Caco-2 (cell line): ENCODE data around the gene PNRC2. TPM values are rescaled to one million over a fixed set of nuclear protein-coding genes. Genes with fewer than 3 reads are reported as not detected.

Experiments used
- BruUV-seq: library from RNA; stranded (reverse); fragments of 400-500 nt; replicated peaks from 2 replicates; lab custom pipeline; 2021; lab: Mats Ljungman, UMichigan
- CTCF ChIA-PET: fragments of 300-600 bp; sonication (Branson Sonifier 250); formaldehyde crosslinking; loops from one replicate; lab custom pipeline; 2022; ENCODE audit warnings: antibody characterized with exemption; lab: Charles Lee
- POLR2A ChIA-PET: fragments of 300-600 bp; sonication (Branson Sonifier 250); formaldehyde crosslinking; loops from one replicate; lab custom pipeline; 2022; ENCODE audit warnings: antibody characterized with exemption; lab: Charles Lee
- DNase-seq, 2 experiments: peaks; one replicate each; pipeline versions ENCODE4 v3.0.0 to v3.0.0-alpha.2; 2020 to 2022
- H3K27me3 ChIP-seq: replicated peaks from 2 replicates; pipeline ENCODE4 v1.6.0; 2011; ENCODE audit warnings: low read length; ENCODE audit not compliant: control insufficient read depth, insufficient read depth
- H3K36me3 ChIP-seq: 2 replicates; pipeline ENCODE4 v1.5.1; 2011; ENCODE audit warnings: low read length; ENCODE audit not compliant: control insufficient read depth, insufficient read depth
- H3K4me1 ChIP-seq: fragments of 250-450 bp; sonication (Bioruptor Pico); 2 replicates; pipeline ENCODE4 v1.5.1; 2020; ENCODE audit warnings: mild to moderate bottlenecking
- H3K4me3 ChIP-seq: 2 replicates; pipeline ENCODE4 v1.5.1; 2011; ENCODE audit warnings: low read depth, mild to moderate bottlenecking, control low read depth, low read length
- H3K9me3 ChIP-seq: fragments of 250-450 bp; sonication (Bioruptor Pico); 2 replicates; pipeline ENCODE4 v1.5.1; 2020; ENCODE audit warnings: mild to moderate bottlenecking, moderate library complexity
- H3K27ac Mint-ChIP-seq: one replicate; pipeline ENCODE4 v1.8.0; 2022; ENCODE audit warnings: mixed read lengths; ENCODE audit not compliant: unreplicated experiment
- H3K27me3 Mint-ChIP-seq: one replicate; pipeline ENCODE4 v1.8.0; 2022; ENCODE audit warnings: mixed read lengths; ENCODE audit not compliant: insufficient read depth, unreplicated experiment
- H3K36me3 Mint-ChIP-seq: one replicate; pipeline ENCODE4 v1.8.0; 2022; ENCODE audit warnings: mild to moderate bottlenecking, mixed read lengths; ENCODE audit not compliant: insufficient read depth, unreplicated experiment
- H3K4me1 Mint-ChIP-seq: one replicate; pipeline ENCODE4 v1.8.0; 2022; ENCODE audit warnings: low read depth, mixed read lengths; ENCODE audit not compliant: unreplicated experiment
- H3K4me3 Mint-ChIP-seq: one replicate; pipeline ENCODE4 v1.8.0; 2022; ENCODE audit warnings: mild to moderate bottlenecking, moderate library complexity, mixed read lengths; ENCODE audit not compliant: unreplicated experiment
- H3K9me3 Mint-ChIP-seq: one replicate; pipeline ENCODE4 v1.8.0; 2022; ENCODE audit warnings: mixed read lengths; ENCODE audit not compliant: unreplicated experiment
- intact Hi-C: fragments of 100-400 bp; cut with micrococcal nuclease; formaldehyde crosslinking; loops from one replicate; pipeline ENCODE4 v1.10.0; 2022; ENCODE audit not compliant: unreplicated experiment
- total RNA-seq: library from RNA; stranded (reverse); gene quantifications from 2 replicates; pipeline ENCODE4 v1.2.3, GENCODE V29; 2022
- TF ChIP-seq, protein P1 (sequence below), 2 experiments: fragments of 200-600 bp in 1 of 2; IDR thresholded peaks; 1 replicate in 1 of 2; 2 replicates in 1 of 2; pipeline versions ENCODE4 v1.5.1 to v1.8.0; 2011 to 2022; ENCODE audit warnings: antibody characterized with exemption in 1 of 2, control low read depth in 1 of 2, inconsistent platforms in 1 of 2, low read depth in 1 of 2, low read length in 1 of 2, mild to moderate bottlenecking in 1 of 2, moderate library complexity in 1 of 2; ENCODE audit not compliant: insufficient read depth in 1 of 2, severe bottlenecking in 1 of 2, unreplicated experiment in 1 of 2

The PNRC2 gene
- total RNA-seq, 1 experiment from 2014 or later: 89.8 TPM

GRCh38 chr1:23979387-23979880 is 19.8 kb downstream of the PNRC2 start:
- no peak for DNase-seq
- intact Hi-C loops: no loop called here

GRCh38 chr1:23979881-23980727 is 20.5 kb downstream of the PNRC2 start, which contains the start of gene SRSF10:
SRSF10 (minus strand) TSS chr1:23980327; CDS start chr1:23980255, 72 bp downstream.
- peak within 1 kb of the TSS; percentile 86 for H3K27ac Mint-ChIP-seq
- intact Hi-C loops: loop anchor here (1.0 to 2.0 kb wide), 2 partner anchors 21 to 41 kb away; partner anchors contain the start of gene PNRC2
- peaks cover 30% of the 10 kb centered on the region for H3K4me1 ChIP-seq
- TF ChIP-seq, protein P1, sequence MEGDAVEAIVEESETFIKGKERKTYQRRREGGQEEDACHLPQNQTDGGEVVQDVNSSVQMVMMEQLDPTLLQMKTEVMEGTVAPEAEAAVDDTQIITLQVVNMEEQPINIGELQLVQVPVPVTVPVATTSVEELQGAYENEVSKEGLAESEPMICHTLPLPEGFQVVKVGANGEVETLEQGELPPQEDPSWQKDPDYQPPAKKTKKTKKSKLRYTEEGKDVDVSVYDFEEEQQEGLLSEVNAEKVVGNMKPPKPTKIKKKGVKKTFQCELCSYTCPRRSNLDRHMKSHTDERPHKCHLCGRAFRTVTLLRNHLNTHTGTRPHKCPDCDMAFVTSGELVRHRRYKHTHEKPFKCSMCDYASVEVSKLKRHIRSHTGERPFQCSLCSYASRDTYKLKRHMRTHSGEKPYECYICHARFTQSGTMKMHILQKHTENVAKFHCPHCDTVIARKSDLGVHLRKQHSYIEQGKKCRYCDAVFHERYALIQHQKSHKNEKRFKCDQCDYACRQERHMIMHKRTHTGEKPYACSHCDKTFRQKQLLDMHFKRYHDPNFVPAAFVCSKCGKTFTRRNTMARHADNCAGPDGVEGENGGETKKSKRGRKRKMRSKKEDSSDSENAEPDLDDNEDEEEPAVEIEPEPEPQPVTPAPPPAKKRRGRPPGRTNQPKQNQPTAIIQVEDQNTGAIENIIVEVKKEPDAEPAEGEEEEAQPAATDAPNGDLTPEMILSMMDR (IDR thresholded peaks at IDR 0.05; ENCODE audit: insufficient read depth in 1 of 2, low read depth in 1 of 2, low read length in 1 of 2, severe bottlenecking in 1 of 2, unreplicated experiment in 1 of 2): peak in 1 of 2 experiments; percentile 14
- H3K36me3 ChIP-seq: no peaks in the 10 kb centered on the region; the same call in 1 of the 2 replicates
- H3K4me1 Mint-ChIP-seq: peaks cover 7% of the 10 kb centered on the region
- peaks cover 42% of the 10 kb centered on the region for H3K36me3 Mint-ChIP-seq
- no peaks in the 10 kb centered on the region for H3K9me3 ChIP-seq
- no peaks in the 10 kb centered on the region for H3K27me3 Mint-ChIP-seq
- DNase-seq: peak; percentile 95 to 98
- peak within 1 kb of the TSS; percentile 80 for H3K4me3 ChIP-seq
- no peaks in the 10 kb centered on the region for H3K9me3 Mint-ChIP-seq
- CTCF ChIA-PET: interaction anchor here (1.2 kb wide), 1 partner anchor 48 kb away, joined by 5 read pairs; no protein-coding TSS in a partner anchor
- peak within 1 kb of the TSS; percentile 93 for H3K4me3 Mint-ChIP-seq
- POLR2A ChIA-PET: interaction anchor here (0.6 to 1.5 kb wide), 10 partner anchors 16 to 172 kb away, joined by 3 to 10 read pairs (median 4); partner anchors contain the start of gene PNRC2
- no peaks in the 10 kb centered on the region for H3K27me3 ChIP-seq
- no TSS peak for BruUV-seq

More at GRCh38 chr1:23979387-23979880, 19.8 kb downstream of the PNRC2 start:
- Histone ChIP-seq H3K9me3 (no peaks in the 10 kb centered on the region), H3K36me3 (no peaks in the 10 kb centered on the region; the same call in 1 of the 2 replicates), H3K4me3 (peak overlapping the region; percentile 80), H3K4me1 (peaks cover 30% of the 10 kb centered on the region), H3K27me3 (no peaks in the 10 kb centered on the region)
- Mint-ChIP-seq H3K27ac (peak overlapping the region; percentile 86), H3K9me3 (no peaks in the 10 kb centered on the region), H3K4me1 (peaks cover 7% of the 10 kb centered on the region), H3K27me3 (no peaks in the 10 kb centered on the region), H3K4me3 (peak overlapping the region; percentile 93), H3K36me3 (peaks cover 49% of the 10 kb centered on the region)
- ChIA-PET CTCF (interaction anchor here (0.7 kb wide), 1 partner anchor 134 kb away, joined by 5 read pairs; no protein-coding TSS in a partner anchor), POLR2A (interaction anchor here (0.6 to 1.5 kb wide), 5 partner anchors 15 to 172 kb away, joined by 3 to 10 read pairs (median 7); partner anchors contain the start of gene PNRC2)
- TF ChIP-seq, protein P1 (IDR thresholded peaks at IDR 0.05; ENCODE audit: insufficient read depth in 1 of 2, low read depth in 1 of 2, low read length in 1 of 2, severe bottlenecking in 1 of 2, unreplicated experiment in 1 of 2): no peak
- BruUV-seq: TSS peak; percentile 28

DNA sequence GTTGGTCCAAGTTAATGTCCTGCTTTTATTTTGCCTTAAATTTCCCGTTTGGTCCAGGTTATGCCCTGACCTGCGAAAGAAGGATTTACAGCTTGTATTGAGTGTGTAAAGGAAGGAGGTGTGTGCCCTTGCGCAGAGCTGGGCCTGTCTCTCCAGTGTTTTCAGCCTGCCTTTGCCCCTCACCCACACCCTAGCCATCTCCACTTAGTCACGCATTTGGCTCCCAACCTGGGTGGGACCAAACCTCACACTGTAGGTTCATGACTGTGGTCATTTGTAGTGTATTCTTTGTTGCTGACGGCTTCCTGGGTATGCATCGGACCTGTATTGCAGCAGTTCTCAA is 21.1 kb downstream of the PNRC2 start:
- Mint-ChIP-seq H3K27ac (peak overlapping the region; percentile 86), H3K4me3 (peak overlapping the region; percentile 93), H3K36me3 (peaks cover 42% of the 10 kb centered on the region), H3K9me3 (no peaks in the 10 kb centered on the region), H3K4me1 (peaks cover 7% of the 10 kb centered on the region), H3K27me3 (no peaks in the 10 kb centered on the region)
- Histone ChIP-seq H3K9me3 (no peaks in the 10 kb centered on the region), H3K4me3 (peak overlapping the region; percentile 22), H3K36me3 (no peaks in the 10 kb centered on the region; the same call in 1 of the 2 replicates), H3K4me1 (peaks cover 30% of the 10 kb centered on the region), H3K27me3 (no peaks in the 10 kb centered on the region)
- peak; percentile 40 to 69 for DNase-seq
- TSS peak; percentile 100 for BruUV-seq
- intact Hi-C loops: loop anchor here (1.0 to 2.0 kb wide), 2 partner anchors 21 to 40 kb away; partner anchors contain the start of gene PNRC2
- TF ChIP-seq, protein P1 (IDR thresholded peaks at IDR 0.05; ENCODE audit: insufficient read depth in 1 of 2, low read depth in 1 of 2, low read length in 1 of 2, severe bottlenecking in 1 of 2, unreplicated experiment in 1 of 2): no peak
- ChIA-PET POLR2A (interaction anchor here (0.6 to 1.5 kb wide), 8 partner anchors 21 to 171 kb away, joined by 3 to 10 read pairs (median 5); partner anchors contain the start of gene PNRC2), CTCF (interaction anchor here (1.2 kb wide), 1 partner anchor 48 kb away, joined by 5 read pairs; no protein-coding TSS in a partner anchor)
